ENCODE measurements around the gene ZC3H12D.

- TF ChIP-seq CTCF (IDR thresholded peaks at IDR 0.05; ENCODE audit: low read length) (no peak), EZH2 (IDR thresholded peaks at IDR 0.05; ENCODE audit: borderline replicate concordance, low read length) (no peak)
Measured at GRCh38 chr6:149472241-149472640, 12.6 kb downstream of the ZC3H12D start.

Data from OCI-LY1 (cell line).